Activated CD8-positive, alpha-beta memory T cell treated with anti-CD3 and anti-CD28 coated beads for 1 hour (primary cell): Measurements from ENCODE around the gene ZNF385B.
"Not testable (repeated sequence)": the region's sequence is repeated elsewhere in the genome, so short reads cannot be mapped to it uniquely, and the experiment has no call there.

Experiments used
- DNase-seq, 2 donors: peaks; one replicate each; pipeline ENCODE4 v3.0.0-alpha.2; 2020; ENCODE audit warnings: low read depth in 1 of 2; ENCODE audit errors: extremely low read depth in 1 of 2

Gene ZNF385B

DNA sequence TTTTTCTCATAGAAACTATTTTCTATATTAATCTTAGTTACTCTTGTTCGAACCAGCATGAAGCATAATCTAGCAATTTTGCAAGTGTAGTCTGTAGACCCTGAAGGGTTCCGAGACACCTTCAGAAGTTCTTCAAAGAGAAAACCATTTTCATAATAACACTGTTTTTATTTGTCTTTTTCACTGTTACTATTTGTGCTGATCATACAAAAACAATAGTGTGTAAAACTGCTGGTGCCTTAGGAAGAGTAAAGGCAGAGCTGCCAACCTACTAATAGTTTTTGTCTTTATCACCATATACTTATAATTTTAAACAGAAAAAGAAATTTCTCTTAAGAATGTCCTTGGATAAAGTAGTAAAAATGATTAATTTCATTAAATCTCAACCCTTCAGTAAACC, 218.9 kb downstream of the ZNF385B start:
- DNase-seq = no peak

DNA sequence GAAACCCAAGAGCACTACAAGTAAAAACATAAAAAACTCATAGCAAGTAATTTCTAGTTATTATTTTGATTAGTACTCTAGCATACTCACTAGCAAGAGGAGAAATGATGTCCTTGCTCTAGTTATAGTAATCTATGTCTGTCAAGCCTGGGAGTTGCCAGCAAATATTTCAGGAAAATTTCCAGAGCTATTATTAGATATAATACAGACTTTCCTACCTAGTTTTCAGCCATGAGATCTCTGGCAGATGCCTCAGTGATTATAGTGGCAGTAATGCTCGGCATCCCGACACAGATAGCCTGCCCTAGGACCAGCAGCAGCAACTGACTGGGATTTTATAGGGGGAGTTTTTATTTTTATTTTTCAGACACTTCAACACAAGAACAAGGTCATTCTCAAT, 224.4 kb downstream of the ZNF385B start:
- no peak for DNase-seq

DNA sequence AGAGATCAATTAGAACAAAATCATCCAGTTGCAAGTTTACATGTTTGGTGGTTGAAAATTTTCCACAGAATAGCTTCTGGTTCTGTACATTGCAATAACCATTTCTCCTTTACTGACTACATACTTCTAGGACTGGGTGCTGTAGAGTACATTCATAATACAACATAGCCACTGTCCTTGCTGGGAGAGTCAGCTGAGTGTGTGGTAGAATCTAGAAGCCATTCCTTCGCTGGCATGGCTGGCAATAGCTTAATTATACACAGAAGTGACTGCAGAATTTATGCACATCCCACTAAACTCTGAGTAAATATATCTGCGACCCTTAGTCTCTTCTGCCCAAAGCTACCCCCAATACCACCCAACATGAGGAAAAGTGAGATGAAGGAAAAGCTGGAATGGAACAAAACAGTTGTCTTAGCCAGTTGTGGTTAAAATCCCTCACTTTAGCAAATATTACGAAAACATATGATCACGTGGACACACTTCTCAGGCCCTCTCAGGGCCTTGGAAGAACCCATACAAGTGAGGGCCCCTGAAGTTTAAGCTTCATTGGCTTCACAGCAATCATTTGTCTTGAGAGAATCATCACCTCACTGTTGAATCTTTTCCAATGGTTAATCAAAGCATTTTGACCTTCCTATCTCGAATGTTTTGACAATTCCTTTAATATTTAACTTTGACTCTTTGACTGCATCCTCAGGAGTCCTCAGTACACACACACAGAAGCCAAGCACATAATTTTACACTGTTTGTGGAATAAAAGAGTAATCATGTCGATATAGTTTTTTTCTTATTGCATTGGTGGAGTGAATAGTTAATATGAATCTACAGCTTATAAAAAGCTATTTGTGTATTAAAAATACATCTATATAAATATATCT, 225.1 kb downstream of the ZNF385B start:
- DNase-seq = no peak

- not testable (repeated sequence) for DNase-seq
Observed at GRCh38 chr2:179631769-179632385, 229.5 kb downstream of the ZNF385B start.

DNA sequence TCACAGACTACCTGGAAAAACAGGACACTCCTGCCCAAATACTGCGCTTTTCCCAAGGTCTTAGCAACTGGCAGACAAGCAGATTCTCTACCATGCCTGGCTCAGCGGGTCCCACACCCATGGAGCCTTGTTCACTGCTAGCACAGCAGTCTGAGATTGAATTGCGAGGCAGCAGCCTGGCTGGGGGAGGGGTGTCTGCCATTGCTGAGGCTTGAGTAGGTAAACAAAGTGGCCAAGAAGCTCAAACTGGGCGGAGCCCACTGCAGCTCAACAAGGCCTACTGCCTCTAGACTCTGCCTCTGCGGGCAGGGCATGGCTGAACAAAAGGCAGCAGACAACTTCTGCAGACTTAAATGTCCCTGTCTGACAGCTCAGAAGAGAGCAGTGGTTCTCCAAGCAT, 231.6 kb downstream of the ZNF385B start:
- DNase-seq = not testable (repeated sequence)

GRCh38 chr2:179626261-179626660, 235.2 kb downstream of the ZNF385B start:
- no peak for DNase-seq

DNA sequence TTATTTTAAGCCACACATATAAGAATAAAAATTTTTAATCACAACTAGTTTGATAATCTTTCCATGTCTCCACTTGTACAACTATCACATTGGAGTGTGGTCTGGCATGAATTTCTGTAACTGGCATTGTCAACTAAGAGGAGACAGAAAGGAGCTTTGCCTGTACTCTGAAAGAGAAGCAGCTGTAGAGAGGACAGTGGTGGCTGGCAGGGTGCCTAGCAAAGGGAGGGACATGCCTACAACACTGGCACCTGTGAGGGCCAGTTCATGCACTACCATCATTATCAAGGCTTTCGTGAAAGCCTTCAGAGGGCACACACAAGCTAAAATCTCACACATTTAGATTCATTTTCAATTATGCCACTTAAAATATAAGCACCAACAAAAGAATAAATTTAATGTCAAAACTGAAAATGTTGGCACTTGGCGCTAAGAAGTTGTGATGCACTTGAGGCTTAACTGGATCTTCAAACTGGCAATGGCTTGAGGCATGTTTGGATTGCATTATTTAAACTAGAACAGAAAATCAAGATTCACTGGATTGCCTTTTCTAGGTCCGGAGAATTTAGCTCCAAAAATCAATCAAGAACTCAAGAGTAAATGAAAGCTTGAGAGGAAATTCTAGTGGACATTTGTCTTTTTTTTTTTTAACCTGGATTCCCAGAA, 238.6 kb downstream of the ZNF385B start:
- DNase-seq = no peak

GRCh38 chr2:179622112-179622511, 239.3 kb downstream of the ZNF385B start:
- no peak for DNase-seq

DNA sequence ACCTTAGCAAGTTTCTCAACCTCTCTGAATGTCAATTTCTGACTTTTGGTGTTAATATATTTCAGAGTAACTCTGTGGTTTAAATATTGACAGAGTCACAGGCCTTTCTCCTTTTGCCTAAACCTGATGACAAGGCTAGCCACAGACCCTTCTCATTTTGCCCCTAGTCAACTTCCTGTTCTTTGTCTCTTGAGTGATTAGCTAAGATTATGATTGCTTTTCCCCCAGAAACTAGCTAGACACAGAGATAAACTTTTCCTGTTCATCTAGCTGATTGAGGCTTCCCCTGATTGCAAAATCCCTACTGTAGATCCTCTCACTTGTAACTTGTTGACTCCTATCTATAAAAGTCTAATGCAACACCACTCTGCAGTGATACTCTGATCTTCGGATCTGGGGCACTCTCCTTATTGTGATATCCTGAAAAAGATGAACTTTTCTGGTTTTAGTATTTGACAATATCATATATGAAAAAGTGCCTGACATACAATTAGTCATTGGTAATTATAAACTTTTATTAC, 241.4 kb downstream of the ZNF385B start:
- no peak for DNase-seq

DNA sequence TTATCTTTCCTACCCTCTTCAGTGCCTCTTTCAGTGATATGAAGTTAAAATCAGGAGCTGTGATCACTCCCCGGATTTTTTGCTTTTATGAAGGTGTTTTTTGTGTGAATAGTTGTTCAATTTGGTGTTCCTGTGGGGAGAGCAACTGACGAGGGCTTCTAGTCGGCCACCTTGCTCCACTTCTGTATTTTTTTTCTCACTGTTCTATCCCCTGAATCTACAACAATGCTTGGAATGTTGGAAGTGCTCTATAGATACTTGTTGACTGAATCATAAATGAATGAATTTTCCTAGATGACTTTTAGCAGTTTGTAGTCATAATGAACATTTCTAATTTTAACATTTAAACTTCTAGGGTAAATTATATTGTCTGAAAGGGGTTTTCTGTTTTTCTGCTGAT, 247.3 kb downstream of the ZNF385B start:
- no peak for DNase-seq

DNA sequence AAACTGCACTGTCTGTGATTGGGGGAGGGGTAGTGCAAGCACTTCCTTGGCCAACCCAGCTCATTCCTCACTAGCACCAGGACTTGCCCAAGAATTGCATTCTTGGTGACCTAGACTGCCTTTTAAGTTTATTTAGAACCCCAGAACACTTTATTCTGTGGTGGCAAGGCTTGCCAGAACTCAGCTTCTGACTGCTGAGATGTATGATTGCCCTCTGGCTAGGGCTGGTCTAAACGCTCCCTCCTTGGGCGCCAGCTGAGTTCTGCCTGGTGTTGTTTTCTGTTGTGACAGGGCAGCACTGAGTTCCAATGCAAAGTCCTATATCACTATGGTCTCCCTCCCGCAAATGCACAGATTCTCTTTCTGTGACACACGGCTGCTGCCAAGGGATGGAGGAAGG, 247.7 kb downstream of the ZNF385B start:
- no peak for DNase-seq

DNA sequence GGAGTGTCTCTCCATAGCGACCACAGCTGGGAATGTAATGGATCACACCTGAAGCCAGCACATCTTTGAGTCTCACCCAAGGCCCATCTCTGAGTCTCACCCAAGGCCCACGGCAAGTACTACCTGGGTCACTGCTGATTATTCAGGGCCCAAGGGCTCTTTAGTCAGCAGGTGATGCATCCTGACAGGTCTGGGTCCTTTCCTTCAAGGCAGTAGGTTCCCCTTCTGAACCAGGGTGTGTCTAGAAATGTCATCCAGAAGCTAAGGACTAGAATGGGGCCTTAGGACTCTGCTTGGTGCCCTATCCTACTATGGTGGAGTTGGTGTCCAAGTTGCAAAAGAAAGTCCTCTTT, 248.1 kb downstream of the ZNF385B start:
- DNase-seq = no peak

- DNase-seq = no peak
Observed at GRCh38 chr2:179612591-179613298, 248.7 kb downstream of the ZNF385B start.

DNA sequence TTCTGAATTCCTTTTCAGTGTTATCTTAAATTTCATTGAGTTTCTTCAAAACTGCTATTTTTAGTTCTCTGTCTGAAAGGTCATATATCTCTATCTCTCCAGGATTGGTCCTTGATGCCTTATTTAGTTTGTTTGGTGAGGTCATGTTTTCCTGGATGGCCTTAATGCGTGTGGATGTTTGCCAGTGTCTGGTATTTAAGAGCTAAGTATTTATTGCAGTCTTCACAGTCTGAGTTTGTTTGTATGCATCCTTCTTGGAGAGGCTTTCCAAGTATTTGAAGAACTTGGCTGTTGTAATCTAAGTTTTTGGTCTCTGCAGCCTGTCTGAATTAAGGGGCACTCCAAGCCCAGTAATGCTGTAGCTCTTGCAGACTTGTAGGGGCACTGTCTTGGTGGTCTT, 249.3 kb downstream of the ZNF385B start:
- DNase-seq = no peak

- no peak for DNase-seq
Observed at GRCh38 chr2:179606141-179606540, 255.3 kb downstream of the ZNF385B start.

DNA sequence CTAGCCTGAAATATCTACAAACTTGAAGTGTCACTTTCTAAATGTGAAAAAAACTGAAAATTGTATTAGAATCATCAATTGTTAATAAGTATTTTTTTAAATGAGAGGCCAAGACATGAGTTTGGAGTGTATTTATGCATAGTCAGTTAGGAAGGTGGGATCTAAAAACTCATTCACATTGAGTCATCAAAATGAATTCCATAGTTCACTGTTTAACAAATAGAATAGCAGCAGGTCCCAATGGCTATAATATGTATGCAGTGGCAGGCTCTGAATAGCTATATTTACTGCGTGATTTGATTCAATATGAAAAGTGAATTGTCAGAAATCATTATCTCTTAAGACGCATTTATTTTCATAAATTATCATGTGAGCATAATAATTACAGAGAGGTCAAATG, 256.1 kb downstream of the ZNF385B start:
- DNase-seq = no peak

DNA sequence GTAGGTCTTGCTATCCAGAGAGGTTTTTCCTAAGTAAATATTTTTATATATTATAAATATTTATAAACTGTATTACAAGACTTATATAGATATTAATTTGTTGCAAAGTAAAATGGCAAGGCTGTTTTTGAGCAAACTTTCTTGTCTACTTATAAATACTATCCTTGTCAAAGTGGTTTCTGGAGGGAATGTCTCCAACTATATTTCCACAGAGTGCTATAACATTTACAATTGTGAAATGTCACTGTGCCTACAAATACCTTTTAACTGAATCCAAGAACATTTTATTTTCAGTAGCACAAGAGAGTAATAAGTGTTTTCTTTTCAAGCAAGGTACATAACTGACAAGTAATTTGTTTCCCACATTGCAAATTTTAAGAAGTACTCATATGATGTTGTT, 256.8 kb downstream of the ZNF385B start:
- DNase-seq = no peak

DNA sequence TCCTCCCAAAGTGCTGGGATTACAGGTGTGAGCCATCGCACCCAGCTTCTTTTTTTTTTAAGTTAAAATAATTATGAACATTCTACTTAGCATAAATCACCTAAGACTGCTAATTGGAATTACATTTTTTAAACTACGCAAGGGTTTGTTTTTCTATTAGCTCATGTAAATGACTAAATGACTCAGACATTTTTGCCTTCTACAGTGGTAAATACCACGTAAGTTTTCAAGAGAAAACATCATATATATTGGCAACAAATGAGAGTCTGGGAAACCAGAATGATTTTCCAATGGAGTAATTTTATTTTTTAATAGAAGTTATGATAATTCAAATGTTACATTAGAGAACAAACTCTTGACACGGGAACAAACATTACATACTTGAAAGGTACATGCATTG, 259.0 kb downstream of the ZNF385B start:
- no peak for DNase-seq

- no peak for DNase-seq
Observed at GRCh38 chr2:179596018-179596417, 265.4 kb downstream of the ZNF385B start.

- DNase-seq = no peak
Observed at GRCh38 chr2:179595284-179595683, 266.1 kb downstream of the ZNF385B start.
